NCI-H2171 treated with DMSO at 0.1 percent for 48 hours (cell line): ENCODE measurements around the gene CFLAR.
"Not testable (repeated sequence)": the region's sequence is repeated elsewhere in the genome, so short reads cannot be mapped to it uniquely, and the experiment has no call there.

Experiments
- DNase-seq: peaks from one replicate; lab custom pipeline; 2025; lab: John Stamatoyannopoulos, UW

Gene CFLAR

DNA sequence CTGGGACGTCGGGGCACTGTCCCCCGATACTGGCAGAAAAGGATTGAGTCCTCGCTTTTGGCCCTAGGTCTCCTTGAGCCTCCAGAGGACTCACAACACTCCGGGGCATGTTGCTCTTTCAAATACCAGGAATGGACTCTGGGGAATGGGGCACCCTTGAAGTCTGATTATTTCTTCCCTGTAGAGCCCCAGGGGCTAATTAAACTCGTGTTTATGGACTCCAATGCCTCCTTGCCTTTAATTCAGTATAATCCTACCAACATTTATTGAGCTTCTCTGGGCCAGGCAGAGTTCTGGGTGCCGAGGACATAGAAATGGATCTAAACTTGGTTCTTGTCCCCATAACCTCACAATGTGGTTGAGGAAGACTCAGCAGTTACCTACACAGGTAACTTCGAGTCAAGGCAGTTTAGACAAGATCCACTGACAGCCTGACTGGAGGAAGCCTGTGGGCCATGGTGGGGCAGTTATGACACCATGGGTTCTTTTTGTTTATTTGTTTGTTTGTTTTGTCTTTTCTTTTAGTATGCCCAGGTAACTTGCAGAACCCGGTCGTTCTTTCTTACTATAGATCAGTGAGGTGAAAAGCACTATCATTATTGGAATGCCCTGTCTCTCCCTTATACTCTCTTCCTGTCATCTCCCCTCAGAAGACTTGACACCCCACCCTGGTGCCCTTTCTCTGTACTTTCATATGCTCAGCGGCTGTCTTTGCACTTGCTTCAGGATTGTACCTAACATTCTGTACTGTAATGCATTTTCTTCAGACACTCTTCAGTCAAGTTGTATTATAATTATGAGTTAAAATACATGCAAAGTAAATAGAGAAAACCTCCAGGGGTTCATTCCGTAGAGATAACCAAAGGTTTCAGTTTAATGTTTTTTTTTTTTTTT, 3.2 kb downstream of the CFLAR start:
- peak; percentile 64 for DNase-seq

DNA sequence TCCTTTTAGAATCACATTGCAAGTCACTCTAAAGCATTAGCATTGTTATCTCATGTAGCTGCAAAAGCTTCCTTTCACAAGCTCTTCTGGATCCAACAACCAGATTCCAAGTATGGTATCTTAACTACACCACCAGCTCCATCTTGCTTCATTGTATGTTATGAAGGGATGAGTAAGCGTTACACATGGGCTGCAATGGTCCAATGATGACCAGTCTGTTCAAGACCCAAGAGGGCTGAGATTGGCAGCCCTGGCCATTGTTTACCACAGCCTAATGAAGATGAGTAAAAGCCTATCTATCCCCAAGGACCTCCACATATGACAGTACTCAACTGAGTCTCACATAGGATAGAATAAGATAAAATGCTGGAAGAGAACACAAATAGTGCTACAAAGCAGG, 6.3 kb downstream of the CFLAR start:
- no peak for DNase-seq

DNA sequence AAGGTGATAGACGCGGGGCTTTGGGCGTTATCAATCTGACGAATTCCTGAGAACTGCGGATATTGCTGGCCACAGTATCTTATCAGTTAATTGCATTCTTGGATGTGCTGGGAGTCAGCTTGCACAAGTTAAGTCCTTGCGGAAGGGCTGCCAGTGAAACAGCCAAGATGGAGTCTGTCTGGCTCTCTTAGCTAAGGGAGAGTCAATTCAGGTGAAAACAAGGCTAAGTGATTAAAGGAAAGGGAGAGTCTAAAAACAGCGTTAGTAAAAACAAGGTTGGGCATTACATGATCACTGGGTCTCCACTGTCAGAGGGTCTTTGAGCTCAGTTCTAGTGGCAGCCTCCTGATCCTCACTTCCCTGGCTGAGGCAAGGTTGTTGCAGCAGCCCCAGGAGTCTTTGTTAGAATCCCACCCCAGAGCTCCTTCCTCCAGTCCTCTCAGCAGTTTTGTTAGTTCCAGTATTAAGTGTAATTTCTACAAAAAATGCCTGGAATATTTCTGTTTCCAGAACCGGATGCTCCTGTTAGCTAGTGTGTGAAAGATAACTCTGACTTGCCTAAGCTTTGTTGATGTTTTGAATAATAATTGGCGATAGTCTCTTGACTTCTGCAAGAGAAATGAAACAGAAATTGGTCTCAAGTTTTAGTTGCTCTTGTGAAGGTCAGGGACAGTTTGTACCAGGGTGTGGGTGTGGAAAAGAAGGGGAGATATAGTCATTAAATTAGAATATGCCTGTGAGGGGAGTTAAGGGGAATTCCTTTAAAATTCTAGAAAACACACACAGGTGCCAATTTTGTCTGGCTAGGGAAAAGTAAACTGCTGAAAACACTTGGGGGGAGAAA, 10.6 kb downstream of the CFLAR start:
- DNase-seq, result no peak

DNA sequence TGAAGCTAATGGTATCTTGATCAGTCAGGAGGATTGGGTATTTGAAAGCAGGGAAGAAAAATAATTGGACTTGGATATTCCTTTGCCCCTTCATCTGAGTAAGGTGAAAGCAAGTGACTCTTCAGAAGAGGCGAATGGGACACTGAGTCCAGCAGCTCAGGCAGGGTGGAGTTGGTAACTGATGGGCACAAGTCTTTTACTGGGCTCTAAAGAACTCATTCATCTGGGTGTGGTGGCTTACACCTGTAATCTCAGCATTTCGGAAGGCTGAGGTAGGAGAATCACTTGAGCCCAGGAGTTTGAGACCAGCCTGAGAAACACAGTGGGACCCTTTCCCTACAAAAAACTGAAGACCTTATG, 11.2 kb downstream of the CFLAR start:
- no peak for DNase-seq

DNA sequence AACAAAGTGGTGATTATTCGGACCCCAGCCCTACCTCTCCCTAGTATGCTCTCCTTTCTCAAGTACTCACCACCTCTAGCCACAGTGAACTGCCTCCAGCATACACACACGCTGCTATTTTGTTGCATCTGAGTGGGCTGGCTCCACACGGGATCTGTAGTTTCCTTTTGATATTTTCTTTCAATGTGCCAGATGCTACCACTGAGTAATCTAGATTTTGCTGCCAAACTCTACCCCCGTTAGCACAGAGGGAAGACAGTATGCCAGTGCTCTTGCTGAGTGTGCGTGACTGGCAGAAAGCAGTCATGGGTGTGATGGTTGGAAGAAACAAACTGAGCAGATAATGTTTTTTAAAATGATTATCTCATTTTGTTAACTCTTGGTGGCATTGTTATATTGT, 11.6 kb downstream of the CFLAR start:
- peak; percentile 88 for DNase-seq

DNA sequence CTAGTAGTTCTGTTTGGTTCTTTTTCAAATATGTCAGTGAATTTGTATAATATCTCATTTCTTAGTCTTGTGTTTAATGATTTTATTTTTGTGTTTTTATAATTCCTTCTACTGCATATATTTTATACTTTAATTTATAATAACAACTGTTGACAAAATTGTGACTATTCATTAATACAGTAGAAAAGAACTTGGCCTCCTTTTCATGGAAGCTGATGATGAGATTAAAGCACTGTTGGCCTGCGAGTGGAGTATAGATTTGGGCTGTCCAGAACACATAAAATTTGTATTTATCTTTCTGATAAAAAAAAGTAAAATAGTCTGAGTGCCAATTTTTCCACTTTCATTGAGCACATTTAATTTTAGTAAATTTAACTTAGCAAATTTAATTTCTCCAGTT, 12.1 kb downstream of the CFLAR start:
- DNase-seq, result no peak

DNA sequence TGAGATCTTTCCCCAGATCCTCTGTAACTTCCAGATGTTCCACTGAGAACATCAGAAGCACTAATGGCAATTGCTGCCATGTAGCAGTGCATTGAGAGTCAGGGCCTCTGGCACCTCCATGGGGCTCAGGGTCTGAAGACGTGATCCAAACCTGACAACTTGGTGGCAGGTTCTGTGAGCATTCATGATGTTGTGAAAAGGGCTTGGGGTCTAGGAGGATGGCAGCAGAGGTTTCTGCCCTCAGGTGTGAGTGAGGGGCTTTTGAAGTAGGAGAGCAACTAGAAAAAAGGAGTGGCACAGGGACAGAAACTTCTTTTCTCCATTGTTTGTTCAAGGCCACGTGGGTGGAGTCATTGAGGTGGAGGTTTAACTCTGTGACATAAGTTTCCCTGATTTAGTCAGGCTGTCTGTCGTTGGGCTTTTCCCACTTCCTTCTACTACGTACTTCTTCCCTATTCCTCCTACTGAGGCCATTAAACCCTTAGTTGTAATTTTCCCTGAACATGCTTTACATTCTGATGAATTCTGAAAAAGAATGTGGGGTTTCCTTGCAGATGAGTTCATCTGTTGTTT, 13.1 kb downstream of the CFLAR start:
- DNase-seq, result no peak

DNA sequence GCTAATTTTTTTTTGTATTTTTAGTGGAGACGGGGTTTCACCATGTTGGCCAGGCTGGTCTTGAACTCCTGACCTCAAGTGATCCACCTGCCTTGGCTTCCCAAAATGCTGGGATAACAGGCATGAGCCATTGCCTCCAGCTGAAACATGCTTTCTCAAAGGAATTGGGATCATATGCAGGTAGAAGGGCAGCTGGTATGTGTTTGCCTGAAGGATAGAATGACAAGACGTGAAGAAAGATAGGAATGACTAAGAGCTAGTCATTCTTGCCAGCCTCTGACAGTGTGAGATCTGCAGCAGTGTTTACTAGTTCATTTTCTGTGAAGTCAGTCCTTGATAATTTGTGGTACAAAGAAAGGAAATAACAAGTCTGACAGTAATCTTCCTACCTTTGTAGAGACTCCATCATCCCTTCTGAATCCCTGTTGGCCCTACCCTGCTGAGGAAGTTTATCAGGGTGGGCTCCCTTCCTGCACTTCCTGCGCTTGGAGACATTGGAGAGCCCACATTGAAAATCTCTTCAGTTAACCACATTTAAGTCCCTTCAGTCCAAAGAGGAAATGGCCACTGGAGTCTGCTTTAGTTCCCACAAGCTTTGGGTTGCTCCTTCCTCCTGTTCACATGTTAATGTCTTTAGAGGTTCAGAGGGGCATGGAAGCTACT, 14.7 kb downstream of the CFLAR start:
- DNase-seq, result peak; percentile 8

DNA sequence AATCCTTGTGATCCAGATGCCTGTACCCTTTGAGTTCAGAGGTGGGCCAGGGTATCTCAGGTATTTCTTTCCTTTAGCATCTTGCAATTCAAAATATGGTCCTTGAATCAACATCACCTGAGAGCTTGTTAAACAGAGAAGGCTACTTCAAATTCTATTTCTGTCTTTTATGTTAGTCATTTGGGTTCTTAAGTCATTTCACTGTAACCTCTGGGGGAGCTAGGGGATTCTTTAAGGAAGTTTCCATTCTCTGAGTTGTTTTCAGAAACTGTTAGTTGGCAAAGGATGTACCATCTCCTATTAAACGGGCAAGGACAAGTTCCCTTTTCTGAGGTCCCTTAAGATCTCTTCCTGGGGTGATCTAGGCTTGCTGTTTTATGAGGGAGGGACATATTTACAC, 16.6 kb downstream of the CFLAR start:
- DNase-seq, result no peak

DNA sequence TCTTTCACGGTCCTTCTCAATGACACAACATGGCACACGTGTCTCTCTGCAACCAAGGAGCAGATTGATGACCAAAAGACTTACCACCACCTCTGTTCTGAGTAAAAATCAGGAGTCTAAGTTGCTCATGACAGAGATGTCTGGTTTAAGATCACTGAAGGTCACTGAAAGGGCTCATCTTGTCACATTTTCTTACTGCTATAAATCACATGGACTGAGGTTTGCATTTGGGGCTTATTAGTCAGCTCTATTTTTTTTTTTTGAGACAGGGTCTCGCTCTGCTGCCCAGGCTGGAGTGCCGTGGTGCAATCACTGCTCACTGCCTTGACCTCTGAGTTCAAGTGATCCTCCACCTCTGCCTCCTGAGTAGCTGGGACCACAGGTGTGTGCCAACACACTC, 19.4 kb downstream of the CFLAR start:
- no peak for DNase-seq

DNA sequence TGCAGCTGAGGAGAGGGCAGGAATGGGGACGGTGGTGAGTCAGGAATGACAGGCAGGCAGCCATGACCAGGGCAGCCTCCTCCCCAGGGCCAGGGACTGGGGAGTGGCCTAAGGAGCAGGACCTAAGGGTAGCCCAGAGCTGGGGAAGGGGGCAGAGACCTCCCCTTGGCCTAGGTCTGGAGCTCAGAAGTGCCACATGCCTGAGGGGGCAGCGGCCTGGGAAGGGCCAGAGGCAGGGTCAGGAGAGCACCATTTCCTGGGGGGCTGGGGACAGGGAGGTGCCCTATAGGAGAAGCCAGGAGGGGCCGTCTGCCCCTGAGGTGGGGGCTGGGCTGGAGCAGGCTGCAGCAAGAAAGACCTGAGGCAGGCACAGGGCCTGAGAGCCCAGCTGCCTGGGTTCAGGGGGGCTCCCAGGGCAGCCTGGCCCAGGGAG, 20.9 kb downstream of the CFLAR start:
- no peak for DNase-seq

DNA sequence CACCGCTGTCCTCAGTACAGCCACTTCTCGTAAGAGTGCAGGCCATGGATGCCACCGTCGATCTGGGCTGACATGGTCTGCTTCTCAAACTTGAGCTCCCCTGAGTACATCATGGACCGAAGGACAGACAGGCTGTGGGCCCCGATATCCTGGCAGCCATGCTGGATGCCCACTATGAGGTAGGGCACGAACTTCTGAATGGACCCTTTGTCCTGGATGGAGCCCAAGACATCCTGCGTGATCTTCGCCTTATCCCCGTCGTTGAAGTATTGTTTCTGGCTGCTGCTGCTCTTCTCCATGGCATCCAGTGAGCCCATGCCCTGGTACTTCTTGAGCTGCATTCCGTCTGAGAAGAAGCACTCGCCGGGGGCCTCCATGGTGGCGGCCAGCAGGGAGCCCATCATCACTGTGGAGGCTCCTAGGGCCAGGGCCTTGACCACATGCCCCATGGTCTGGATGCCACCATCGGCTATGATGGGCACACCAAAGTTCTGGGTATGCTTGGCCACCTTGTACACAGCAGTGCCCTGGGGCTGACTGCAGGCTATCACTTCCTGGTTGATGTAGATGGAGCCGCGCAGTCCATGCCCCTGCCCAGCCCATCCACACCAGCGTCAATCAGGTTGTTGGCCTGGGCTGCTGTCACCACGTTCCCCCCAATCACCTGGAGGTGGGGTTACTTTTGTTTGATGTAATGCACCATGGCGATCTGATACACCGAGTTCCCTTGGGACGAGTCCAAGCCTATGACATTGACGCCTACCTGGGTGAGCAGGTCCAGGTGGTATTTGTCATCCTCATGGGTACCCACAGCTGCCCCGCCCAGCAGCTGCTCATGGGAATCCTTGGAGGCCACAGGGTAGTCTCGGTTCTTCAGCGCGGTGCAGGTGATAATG, 21.8 kb downstream of the CFLAR start:
- no peak for DNase-seq

DNA sequence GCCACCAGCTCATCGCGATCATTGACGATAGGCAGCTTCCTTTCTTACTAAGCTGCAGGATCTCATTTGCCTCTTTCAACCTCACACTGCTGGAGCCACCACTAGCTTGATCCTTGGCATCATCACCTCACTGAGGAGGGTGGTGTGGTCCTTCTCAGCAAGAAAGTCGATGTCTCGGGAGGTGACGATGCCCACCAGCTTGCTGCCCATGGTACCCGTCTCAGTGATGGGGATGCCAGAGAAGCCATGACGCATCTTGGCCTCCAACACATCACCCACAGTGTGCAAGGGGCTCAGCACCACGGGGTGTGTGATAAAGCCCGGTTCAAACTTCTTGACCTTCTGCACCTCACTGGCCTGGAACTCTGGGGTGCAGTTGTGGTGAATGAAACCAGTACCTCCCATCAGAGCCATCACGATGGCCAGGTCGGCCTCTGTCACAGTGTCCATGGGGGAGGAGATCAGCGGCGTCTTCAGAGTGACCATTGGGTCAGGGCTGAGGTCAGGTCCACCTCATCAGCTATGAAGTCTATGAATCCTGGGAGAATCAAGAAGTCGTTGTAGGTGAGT, 22.5 kb downstream of the CFLAR start:
- no peak for DNase-seq

DNA sequence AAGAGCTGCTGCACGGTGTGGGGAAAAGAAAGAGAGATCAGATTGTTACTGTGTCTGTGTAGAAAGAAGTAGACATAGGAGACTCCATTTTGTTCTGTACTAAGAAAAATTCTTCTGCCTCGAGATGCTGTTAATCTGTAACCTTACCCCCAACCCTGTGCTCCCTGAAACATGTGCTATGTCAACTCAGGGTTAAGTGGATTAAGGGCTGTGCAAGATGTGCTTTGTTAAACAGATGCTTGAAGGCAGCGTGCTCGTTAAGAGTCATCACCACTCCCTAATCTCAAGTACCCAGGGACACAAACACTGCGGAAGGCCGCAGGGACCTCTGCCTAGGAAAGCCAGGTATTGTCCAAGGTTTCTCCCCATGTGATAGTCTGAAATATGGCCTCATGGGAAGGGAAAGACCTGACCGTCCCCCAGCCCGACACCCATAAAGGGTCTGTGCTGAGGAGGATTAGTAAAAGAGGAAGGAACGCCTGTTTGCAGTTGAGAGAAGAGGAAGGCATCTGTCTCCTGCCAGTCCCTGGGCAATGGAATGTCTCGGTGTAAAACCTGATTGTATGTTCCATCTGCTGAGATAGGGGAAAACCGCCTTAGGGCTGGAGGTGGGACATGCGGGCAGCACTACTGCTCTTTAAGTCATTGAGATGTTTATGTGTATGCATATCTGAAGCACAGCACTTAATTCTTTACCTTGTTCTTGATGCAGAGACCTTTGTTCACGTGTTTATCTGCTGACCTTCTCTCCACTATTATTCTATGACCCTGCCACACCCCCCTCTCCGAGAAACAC, 23.2 kb downstream of the CFLAR start:
- DNase-seq, result not testable (repeated sequence)

DNA sequence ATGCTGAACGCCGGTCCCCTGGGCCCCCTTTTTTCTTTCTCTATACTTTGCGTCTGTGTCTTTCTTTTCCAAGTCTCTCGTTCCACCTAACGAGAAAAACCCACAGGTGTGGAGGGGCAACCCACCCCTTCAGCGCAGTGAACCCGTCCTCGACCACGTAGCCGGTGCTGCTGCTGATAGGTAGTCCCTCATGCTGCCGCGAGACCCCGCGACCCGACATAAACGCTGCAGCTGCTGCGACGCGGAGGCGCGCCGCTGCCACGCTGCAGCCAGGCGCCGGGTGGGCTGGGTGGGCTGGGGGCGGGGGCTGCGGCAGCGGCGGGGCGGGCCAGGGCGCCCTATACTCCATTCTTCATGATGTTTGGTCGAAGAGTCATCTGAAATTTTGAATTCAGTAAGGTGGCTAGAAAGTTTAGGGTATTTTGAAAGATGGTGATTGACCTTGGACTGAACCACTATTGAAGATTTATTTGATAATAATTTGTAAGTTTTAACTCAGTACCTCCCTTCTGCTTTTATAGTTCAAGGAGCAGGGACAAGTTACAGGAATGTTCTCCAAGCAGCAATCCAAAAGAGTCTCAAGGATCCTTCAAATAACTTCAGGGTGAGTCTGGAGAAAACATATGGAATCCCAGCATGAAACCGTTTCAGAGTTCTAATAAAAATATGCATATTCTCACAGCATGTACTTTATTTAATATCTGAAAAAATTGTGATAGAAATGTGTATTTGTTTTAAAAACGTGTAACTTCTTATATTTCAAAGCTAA, 24.1 kb downstream of the CFLAR start:
- DNase-seq, result no peak

DNA sequence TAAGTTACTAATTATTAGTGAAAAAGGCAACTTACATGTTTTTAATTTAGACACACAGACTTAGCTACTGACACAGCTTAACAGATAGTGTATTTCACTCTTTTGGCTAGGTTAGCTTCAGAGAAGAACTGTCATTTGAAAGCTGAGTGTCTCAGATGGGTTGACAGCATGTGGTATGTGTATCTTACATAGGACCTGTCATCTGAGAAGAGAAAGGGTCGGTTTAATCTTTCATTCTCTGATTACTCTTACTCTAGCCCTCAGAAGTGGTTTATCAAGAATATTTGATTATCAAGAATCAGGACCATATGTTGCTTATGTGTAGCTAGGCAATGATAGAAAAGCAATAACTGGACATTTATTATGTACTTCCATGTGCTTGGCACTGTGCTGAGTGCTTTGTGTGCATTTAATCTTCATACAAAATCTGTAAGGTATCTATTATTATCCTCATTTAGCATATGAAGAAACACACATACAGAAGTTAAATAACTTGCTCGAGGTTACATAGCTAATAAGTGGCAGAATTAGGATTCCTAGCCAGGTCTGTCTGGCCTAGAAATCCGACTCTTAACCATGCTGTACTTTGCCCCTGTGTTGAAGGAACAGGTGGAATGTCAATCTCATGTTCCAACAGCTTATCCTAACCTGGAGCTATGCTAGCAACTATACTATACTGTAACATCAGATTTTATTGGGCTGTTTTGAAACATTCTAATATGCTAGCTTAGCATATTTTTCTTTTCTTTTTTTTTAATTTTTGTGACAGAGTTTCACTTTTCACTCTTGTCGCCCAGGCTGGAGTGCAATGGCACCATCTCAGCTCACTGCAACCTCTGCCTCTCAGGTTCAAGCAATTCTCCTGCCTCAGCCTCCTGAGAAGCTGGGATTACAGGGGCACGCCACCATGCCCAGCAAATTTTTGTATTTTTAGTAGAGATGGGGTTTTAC, 28.4 kb downstream of the CFLAR start:
- DNase-seq, result peak; percentile 38

DNA sequence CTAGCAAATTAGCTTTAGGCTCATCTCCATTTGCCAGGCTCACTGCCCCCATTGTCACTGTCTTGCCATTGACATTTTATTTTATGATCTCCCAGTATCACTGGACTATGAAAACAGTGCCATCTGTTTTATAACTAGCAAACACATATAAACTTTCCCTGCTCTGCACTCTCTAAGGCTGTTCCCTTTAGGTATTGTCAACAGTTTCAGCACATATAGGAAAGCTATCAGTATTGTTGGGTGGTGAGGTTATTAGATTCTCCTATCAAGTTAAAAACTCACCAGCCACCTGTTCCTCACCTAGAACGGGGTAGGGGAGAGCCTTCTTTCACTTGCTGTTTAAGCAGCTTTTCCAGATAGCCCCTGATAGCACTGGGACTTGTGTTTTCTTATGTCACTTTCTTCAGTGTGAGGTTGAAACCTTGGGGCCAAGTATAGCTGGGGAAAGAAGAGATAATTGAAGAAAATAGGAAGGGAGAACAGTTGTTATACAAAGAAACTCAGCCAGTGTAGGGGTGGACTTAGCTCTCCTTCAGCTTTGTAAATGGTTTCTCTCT, 32.5 kb downstream of the CFLAR start:
- peak; percentile 29 for DNase-seq
